ENCODE measurements around the gene ZBED2.

- no peak for TF ChIP-seq EZH2 (IDR thresholded peaks at IDR 0.05; ENCODE audit: low read length)
- TF ChIP-seq CTCF (optimal IDR thresholded peaks at IDR 0.05 in 1 of 3, IDR thresholded peaks at IDR 0.05 in 1 of 3, conservative IDR thresholded peaks at IDR 0.05 in 1 of 3; ENCODE audit: extremely low read depth in 1 of 3, insufficient read depth in 2 of 3, low read length in 3 of 3), result no peak
Measured at GRCh38 chr3:111635403-111635802, 40.3 kb upstream of the ZBED2 start.

Data from keratinocyte (primary cell).